ENCODE measurements around the gene GOLIM4. TPM values are rescaled to one million over a fixed set of nuclear protein-coding genes. Genes with fewer than 3 reads are reported as not detected.

GOLIM4 gene, protein sequence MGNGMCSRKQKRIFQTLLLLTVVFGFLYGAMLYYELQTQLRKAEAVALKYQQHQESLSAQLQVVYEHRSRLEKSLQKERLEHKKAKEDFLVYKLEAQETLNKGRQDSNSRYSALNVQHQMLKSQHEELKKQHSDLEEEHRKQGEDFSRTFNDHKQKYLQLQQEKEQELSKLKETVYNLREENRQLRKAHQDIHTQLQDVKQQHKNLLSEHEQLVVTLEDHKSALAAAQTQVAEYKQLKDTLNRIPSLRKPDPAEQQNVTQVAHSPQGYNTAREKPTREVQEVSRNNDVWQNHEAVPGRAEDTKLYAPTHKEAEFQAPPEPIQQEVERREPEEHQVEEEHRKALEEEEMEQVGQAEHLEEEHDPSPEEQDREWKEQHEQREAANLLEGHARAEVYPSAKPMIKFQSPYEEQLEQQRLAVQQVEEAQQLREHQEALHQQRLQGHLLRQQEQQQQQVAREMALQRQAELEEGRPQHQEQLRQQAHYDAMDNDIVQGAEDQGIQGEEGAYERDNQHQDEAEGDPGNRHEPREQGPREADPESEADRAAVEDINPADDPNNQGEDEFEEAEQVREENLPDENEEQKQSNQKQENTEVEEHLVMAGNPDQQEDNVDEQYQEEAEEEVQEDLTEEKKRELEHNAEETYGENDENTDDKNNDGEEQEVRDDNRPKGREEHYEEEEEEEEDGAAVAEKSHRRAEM
- 10 to 100 TPM; 16.0 to 21.3 (median 20.2) TPM for total RNA-seq

DNA sequence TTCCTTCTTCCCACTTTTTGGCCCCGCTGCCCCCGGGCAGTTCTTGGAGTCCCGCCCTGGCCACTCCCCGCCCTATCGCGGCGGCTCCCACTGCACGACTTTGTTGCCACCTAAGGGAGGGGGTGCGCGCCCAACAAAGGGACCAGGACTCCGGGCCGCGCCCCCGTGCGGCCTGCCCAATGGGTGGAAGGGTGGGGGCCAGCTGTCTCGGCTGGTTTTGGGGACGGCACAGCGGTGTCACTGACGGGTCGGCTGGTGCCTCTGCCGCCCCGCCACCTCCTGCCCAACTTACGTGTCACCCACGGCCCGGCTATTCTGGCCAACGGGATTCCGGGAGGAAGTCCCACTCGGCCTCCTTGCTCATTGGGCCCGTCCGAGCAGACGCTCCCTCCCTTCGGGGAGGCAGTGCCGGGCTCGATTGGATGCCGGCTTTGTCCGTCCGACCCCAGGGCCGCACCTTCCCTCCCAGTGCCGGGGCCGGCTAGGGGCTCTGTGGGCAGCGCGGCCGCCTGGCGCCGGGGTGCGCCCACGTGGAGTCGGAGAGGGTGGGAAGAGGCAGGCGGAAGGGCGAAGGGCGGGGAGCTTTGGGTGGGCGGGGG lies at the start of gene GOLIM4:
Gene GOLIM4, minus strand, starts transcription at position 314 of the 599 bp plus-strand sequence. CDS start 639 bp downstream, outside the sequence.
- WGBS, result under 1% methylated on average over 20 of the region's 52 CpGs
- H3K4me1 ChIP-seq, result peaks cover 47% of the 10 kb centered on the region
- H3K36me3 ChIP-seq, result no peaks in the 10 kb centered on the region
- peak; percentile 95 to 97 for DNase-seq (ENCODE audit: low spot score in 2 of 2)
- peak in 1 of 2 donors; percentile 27 for TF ChIP-seq POLR2A (IDR thresholded peaks at IDR 0.05)
- TF ChIP-seq, protein P1, sequence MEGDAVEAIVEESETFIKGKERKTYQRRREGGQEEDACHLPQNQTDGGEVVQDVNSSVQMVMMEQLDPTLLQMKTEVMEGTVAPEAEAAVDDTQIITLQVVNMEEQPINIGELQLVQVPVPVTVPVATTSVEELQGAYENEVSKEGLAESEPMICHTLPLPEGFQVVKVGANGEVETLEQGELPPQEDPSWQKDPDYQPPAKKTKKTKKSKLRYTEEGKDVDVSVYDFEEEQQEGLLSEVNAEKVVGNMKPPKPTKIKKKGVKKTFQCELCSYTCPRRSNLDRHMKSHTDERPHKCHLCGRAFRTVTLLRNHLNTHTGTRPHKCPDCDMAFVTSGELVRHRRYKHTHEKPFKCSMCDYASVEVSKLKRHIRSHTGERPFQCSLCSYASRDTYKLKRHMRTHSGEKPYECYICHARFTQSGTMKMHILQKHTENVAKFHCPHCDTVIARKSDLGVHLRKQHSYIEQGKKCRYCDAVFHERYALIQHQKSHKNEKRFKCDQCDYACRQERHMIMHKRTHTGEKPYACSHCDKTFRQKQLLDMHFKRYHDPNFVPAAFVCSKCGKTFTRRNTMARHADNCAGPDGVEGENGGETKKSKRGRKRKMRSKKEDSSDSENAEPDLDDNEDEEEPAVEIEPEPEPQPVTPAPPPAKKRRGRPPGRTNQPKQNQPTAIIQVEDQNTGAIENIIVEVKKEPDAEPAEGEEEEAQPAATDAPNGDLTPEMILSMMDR (IDR thresholded peaks at IDR 0.05), result peak in 1 of 2 donors; percentile 11
- peak in 1 of 3 donors; percentile 39 for TF ChIP-seq POLR2AphosphoS5 (IDR thresholded peaks at IDR 0.05)
- no peak for TF ChIP-seq EP300 (IDR thresholded peaks at IDR 0.05)
- H3K27ac ChIP-seq, result peak within 1 kb of the TSS; percentile 85
- H3K27me3 ChIP-seq, result no peaks in the 10 kb centered on the region
- no peaks in the 10 kb centered on the region for H3K9me3 ChIP-seq
- peak within 1 kb of the TSS; percentile 81 for H3K4me3 ChIP-seq

DNA sequence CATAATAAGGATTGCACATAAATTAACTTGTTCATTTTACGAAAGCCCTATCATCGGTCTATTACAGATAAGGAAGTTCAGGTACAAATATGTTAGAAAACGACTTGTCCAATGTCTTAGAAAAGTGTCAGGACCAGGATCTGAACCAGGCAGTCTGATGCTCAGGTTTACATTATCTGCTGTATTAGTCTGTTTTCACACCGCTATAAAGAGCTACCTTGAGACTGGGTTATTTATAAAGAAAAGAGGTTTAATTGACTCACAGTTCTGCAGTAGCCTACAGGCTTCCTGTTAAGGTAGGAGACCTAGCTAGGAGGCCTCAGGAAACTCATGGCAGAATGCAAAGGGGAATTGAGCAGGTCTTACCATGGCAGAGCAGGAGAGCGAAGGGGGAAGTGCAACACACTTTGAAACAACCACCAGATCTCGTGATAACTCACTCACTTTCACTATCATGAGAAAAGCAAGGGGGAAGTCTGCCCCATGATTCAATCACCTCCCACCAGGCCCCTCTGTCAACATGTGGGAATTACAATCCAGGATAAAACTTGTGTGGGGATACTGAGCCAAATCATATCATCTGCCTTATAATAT lies 45.8 kb upstream of the GOLIM4 start:
- Histone ChIP-seq H3K27ac (no peak overlapping the region), H3K9me3 (no peaks in the 10 kb centered on the region), H3K27me3 (no peaks in the 10 kb centered on the region), H3K36me3 (no peaks in the 10 kb centered on the region), H3K4me3 (no peak overlapping the region), H3K4me1 (no peaks in the 10 kb centered on the region)
- TF ChIP-seq POLR2A (IDR thresholded peaks at IDR 0.05) (no peak), POLR2AphosphoS5 (IDR thresholded peaks at IDR 0.05) (no peak), EP300 (IDR thresholded peaks at IDR 0.05) (no peak)
- TF ChIP-seq, protein P1 (IDR thresholded peaks at IDR 0.05), result no peak
- WGBS, result 89% methylated on average over 6 of the region's 6 CpGs
- DNase-seq (ENCODE audit: low spot score in 2 of 2), result no peak

DNA sequence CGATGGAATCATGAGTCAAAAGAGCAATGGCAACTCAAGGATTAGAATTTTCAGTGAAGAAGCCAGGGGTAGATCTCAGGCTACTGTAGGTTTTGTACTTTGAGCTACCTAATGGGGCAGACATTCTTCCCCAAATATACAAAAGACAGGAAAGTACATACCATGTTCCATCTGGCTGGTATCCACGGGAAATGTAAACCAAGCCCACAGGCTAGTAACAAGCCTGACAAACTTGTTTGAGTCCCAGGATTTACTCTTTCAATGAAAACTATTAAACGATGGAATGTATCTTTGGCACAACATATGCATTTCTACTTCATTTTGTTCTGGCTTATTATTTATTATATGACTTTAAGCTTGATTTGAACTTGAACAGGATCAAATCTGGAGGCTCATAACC lies 44.2 kb upstream of the GOLIM4 start:
- Histone ChIP-seq H3K27ac (no peak overlapping the region), H3K4me1 (no peaks in the 10 kb centered on the region), H3K36me3 (no peaks in the 10 kb centered on the region), H3K4me3 (no peak overlapping the region), H3K9me3 (no peaks in the 10 kb centered on the region), H3K27me3 (no peaks in the 10 kb centered on the region)
- DNase-seq (ENCODE audit: low spot score in 2 of 2), result no peak
- 47% methylated on average over 3 of the region's 3 CpGs for WGBS
- TF ChIP-seq, protein P1 (IDR thresholded peaks at IDR 0.05), result no peak
- TF ChIP-seq POLR2AphosphoS5 (IDR thresholded peaks at IDR 0.05), result no peak
- TF ChIP-seq POLR2A (IDR thresholded peaks at IDR 0.05), result no peak
- no peak for TF ChIP-seq EP300 (IDR thresholded peaks at IDR 0.05)

DNA sequence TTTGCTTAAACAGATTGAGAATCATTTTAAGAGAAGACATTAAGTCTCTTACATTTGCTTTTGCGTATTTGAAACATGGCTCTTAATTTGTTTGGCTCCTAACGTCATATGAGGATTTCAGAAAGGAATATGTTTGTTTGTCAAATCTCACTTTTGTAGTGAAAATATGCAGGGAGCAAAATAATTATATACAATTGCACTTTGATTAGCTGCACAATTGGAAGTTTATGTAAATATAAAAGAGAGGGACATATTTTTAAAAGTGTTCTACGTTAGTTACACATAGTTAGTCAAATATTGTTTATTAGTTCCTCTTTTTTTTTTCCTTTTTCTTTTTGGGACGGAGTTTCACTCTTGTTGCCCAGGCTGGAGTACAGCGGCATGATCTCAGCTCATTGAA lies 42.7 kb upstream of the GOLIM4 start:
- Histone ChIP-seq H3K36me3 (no peaks in the 10 kb centered on the region), H3K4me3 (no peak overlapping the region), H3K27ac (no peak overlapping the region), H3K27me3 (no peaks in the 10 kb centered on the region), H3K9me3 (no peaks in the 10 kb centered on the region), H3K4me1 (no peaks in the 10 kb centered on the region)
- WGBS, result 75% methylated on average over 5 of the region's 5 CpGs
- TF ChIP-seq EP300 (IDR thresholded peaks at IDR 0.05), result no peak
- TF ChIP-seq POLR2A (IDR thresholded peaks at IDR 0.05), result no peak
- TF ChIP-seq, protein P1 (IDR thresholded peaks at IDR 0.05), result no peak
- no peak for TF ChIP-seq POLR2AphosphoS5 (IDR thresholded peaks at IDR 0.05)
- DNase-seq (ENCODE audit: low spot score in 2 of 2), result no peak
